Activated naive CD4-positive, alpha-beta T cell (primary cell): ENCODE data around the gene CMPK1.

Experiments
- DNase-seq, 4 experiments: peaks; one replicate each; lab custom pipeline; 2025; lab: John Stamatoyannopoulos, UW

Gene CMPK1

DNA sequence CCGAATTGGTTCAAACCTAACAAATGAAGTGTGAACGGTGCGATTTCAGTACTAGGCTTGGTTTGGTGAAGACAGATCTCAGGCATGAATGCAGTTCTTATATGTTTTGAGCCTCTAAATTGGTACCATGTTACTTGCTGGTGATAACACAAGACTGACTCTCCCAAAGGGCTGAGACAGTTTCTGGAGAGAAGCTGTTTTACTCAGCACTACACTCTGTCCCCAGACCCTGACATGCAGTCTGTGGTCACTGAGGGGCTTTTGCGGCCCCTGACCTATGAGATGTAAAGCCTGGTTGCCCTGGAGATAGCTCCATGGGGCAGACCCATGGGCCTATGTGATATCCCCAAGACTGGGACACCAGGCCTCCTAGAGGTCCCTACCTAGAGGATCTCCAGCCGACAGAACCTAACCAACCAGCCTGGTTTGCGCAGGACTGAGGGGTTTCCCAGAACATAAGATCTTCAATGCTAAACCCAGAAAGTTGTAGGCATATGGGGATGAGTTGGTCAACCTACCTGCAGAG, 63.1 kb downstream of the CMPK1 start:
- DNase-seq, result no peak

- DNase-seq, result no peak
Observed at GRCh38 chr1:47399138-47399845, 65.7 kb downstream of the CMPK1 start.

GRCh38 chr1:47399846-47400155, 66.2 kb downstream of the CMPK1 start:
- no peak for DNase-seq

DNA sequence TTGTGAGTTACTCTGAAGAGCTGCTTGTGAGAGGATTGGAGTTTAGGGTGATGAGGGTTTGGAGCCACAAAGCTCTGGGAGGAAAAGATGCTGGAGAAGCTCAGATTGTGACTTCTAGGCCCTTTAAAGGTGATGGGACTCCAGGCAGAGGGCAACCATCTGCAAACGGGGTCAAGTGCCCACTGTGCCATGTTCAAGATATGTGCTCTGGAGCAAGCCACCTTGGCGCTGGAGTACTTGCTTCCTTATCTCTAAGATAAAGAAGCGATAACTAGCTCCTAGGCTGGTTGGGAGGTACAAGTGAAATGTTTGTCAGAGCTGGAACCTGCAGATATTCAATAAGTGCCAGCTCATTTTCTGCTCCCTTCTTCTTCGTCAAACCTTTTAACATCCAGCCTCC, 68.2 kb downstream of the CMPK1 start:
- no peak for DNase-seq

- DNase-seq, result no peak
Observed at GRCh38 chr1:47402591-47402990, 69.0 kb downstream of the CMPK1 start.

GRCh38 chr1:47403321-47403910, 69.8 kb downstream of the CMPK1 start:
- DNase-seq, result no peak

DNA sequence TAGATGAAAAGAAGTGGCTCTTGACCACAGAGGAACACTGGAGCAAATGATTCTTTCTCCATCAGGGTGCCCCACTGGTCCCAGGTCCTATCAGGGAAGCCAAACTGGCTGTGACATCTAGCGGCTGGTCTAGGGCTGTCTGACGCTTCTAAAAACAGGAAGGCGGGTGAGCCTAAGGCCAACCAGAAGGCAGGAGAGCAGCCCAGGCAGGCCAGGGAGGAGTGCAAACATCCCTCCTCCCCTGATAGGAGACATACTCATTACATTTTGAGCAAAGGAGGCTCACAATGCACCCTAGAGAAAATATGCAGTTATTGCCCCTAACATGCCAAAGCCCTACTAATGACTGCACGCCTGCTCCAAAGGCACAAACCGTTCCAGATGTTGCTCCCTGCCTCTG, 72.1 kb downstream of the CMPK1 start:
- DNase-seq, result no peak

DNA sequence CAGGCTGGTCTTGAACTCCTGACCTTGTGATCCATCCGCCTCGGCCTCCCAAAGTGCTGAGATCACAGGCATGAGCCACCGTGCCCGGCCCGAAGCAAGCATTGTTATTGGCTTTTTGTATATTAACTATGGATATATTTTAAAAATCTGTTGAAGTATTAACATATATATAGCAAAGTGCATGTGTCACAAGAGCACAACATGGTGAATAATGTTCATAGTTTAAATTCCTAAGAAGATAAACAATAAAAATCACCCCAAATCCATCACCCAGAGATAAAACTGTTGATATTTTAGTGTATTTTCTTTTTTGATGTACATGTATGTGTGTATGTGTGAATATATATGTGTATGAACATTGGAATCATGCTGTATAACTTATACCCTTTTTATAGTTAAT, 73.4 kb downstream of the CMPK1 start:
- DNase-seq, result no peak

GRCh38 chr1:47407481-47407880, 73.9 kb downstream of the CMPK1 start:
- no peak for DNase-seq

DNA sequence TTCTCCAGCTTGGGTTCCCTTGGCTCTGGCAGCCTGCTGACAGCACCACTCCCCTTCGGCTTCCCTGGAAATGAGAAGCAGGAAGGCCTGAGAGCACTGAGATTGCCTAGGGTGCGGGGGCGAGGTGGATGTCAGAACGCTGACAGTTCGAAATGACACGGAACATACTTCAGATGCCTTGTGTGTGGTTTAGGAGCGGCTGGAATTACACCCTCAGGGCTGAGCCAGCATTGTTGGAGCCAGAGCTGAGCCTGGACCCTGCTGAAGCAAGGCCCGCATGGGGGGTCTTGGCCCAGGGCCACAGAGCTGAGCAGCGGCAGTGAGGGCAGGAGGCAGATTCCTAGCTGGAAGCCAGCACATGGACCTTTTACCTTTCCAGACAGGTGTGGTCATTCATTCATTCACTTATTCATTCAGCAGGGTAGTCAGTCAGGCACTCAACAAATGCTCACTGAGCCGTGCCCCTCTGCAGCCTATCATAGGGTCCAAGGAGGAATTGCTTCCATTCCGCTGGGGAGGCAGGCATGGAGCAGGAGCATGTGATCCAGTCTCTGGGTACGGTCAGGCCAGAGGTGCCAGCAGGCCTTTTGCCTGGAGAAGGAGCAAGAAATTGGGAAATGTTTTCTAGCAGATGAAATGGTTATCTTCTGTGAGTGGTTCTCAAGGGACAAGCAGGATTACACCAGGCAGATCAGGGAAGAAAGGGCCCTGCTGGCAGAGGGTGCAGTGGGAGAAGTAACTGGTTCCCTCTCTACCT, 75.9 kb downstream of the CMPK1 start:
- no peak for DNase-seq

DNA sequence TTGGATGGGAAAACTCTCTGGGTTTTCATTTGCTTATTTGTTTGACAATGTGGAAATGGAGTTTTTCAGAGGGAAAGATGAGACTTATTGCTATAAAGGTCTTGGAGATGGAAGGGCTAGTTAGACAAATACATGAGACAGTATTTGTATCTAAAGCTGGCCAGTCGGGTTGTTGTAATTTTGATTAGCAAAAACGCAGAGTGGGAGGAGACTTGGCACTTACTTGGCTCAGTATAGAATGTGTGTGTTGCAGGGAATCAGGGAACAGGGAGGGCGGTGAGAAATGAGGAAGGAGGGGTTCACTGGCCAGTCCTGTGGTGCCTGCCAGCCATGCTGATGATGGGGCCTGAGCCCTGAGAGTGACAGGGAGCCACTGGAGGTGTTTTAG, 76.5 kb downstream of the CMPK1 start:
- DNase-seq, result no peak

GRCh38 chr1:47411436-47411835, 77.8 kb downstream of the CMPK1 start:
- DNase-seq, result no peak

- DNase-seq, result no peak
Observed at GRCh38 chr1:47412437-47412836, 78.8 kb downstream of the CMPK1 start.

GRCh38 chr1:47415728-47416318, 82.2 kb downstream of the CMPK1 start, which contains the start of gene FOXE3:
Gene FOXE3 (plus strand): TSS chr1:47416285. CDS start chr1:47416316, 31 bp downstream.
- DNase-seq, result no peak

DNA sequence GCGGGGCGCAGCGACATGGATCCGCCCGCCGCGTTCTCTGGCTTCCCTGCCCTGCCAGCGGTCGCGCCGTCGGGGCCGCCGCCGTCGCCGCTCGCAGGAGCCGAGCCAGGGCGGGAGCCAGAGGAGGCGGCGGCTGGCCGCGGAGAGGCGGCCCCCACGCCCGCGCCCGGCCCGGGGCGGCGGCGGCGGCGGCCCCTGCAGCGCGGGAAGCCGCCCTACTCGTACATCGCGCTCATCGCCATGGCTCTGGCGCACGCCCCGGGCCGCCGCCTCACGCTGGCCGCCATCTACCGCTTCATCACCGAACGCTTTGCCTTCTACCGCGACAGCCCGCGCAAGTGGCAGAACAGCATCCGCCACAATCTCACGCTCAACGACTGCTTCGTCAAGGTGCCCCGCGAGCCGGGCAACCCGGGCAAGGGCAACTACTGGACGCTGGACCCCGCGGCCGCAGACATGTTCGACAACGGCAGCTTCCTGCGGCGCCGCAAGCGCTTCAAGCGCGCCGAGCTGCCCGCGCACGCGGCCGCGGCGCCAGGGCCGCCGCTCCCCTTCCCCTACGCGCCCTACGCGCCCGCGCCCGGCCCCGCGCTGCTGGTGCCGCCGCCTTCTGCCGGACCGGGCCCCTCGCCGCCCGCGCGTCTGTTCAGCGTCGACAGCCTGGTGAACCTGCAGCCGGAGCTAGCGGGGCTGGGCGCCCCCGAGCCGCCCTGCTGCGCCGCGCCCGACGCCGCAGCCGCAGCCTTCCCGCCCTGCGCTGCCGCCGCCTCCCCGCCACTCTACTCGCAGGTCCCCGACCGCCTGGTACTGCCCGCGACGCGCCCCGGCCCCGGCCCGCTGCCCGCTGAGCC, 83.0 kb downstream of the CMPK1 start:
- DNase-seq, result no peak

GRCh38 chr1:47417170-47418044, 83.8 kb downstream of the CMPK1 start:
- no peak for DNase-seq

GRCh38 chr1:47418122-47418521, 84.5 kb downstream of the CMPK1 start:
- DNase-seq, result no peak

- DNase-seq, result no peak
Observed at GRCh38 chr1:47418681-47419325, 85.2 kb downstream of the CMPK1 start.

GRCh38 chr1:47420547-47420946, 87.0 kb downstream of the CMPK1 start:
- DNase-seq, result no peak

DNA sequence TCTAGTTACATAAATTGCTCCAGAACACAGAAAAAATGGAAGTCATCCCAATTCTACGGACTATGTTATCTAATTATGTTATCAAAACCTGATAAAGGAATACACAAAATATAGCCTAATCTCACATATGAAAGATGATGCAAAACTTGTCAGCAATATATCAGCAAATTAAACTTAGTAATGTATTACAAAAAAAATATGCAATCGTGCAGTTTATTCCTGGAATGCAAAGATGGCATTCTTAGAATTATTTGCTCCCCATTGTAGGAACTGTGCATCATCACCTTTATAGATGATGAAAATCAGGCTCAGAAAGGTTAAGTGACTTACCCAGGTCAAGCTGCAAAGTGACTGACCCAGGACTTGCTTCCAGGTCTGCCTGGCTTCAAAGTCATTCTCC, 90.3 kb downstream of the CMPK1 start:
- DNase-seq, result no peak
